ENCODE results near the gene EVI2A.
"Not testable (repeated sequence)": the region's sequence is repeated elsewhere in the genome, so short reads cannot be mapped to it uniquely, and the experiment has no call there.

The EVI2A gene

GRCh38 chr17:31312223-31312622 is 9.2 kb downstream of the EVI2A start:
- ATAC-seq = not testable (repeated sequence)

- no peak for ATAC-seq
These were observed 9.9 kb downstream of the EVI2A start for GRCh38 chr17:31311526-31311925.

GRCh38 chr17:31310886-31311285 is 10.5 kb downstream of the EVI2A start:
- ATAC-seq = no peak

- no peak for ATAC-seq
These were observed 11.2 kb downstream of the EVI2A start for GRCh38 chr17:31310260-31310659.

- ATAC-seq = no peak
These were observed 11.9 kb downstream of the EVI2A start for GRCh38 chr17:31309556-31309955.

GRCh38 chr17:31308372-31309334 is 12.8 kb downstream of the EVI2A start:
- peak; percentile 64 to 67 for ATAC-seq

GRCh38 chr17:31307640-31308039 is 13.8 kb downstream of the EVI2A start:
- peak; percentile 65 to 67 for ATAC-seq

GRCh38 chr17:31299624-31300023 is 21.8 kb downstream of the EVI2A start:
- ATAC-seq = no peak

- ATAC-seq = no peak
These were observed 24.3 kb downstream of the EVI2A start, which contains the start of gene OMG for GRCh38 chr17:31297090-31297489. Gene OMG (minus strand): TSS chr17:31297239. CDS start chr17:31296331, 908 bp downstream.

- ATAC-seq = no peak
These were observed 25.3 kb downstream of the EVI2A start for GRCh38 chr17:31296142-31296541.

GRCh38 chr17:31295489-31295871 is 25.9 kb downstream of the EVI2A start:
- ATAC-seq = no peak

GRCh38 chr17:31294820-31295488 is 26.5 kb downstream of the EVI2A start:
- no peak for ATAC-seq

- no peak for ATAC-seq
These were observed 27.2 kb downstream of the EVI2A start for GRCh38 chr17:31294231-31294630.

- ATAC-seq = no peak
These were observed 27.8 kb downstream of the EVI2A start for GRCh38 chr17:31293581-31293980.

- ATAC-seq = no peak
These were observed 29.6 kb downstream of the EVI2A start for GRCh38 chr17:31291820-31292219.

- no peak for ATAC-seq
These were observed 31.6 kb downstream of the EVI2A start for GRCh38 chr17:31289790-31290189.

- ATAC-seq = not testable (repeated sequence)
These were observed 33.5 kb downstream of the EVI2A start for GRCh38 chr17:31287932-31288331.

- ATAC-seq = no peak
These were observed 34.8 kb downstream of the EVI2A start for GRCh38 chr17:31286587-31286986.

GRCh38 chr17:31283841-31284240 is 37.6 kb downstream of the EVI2A start:
- no peak for ATAC-seq

GRCh38 chr17:31281061-31281460 is 40.4 kb downstream of the EVI2A start:
- ATAC-seq = no peak

GRCh38 chr17:31279401-31279800 is 42.0 kb downstream of the EVI2A start:
- no peak for ATAC-seq

- no peak for ATAC-seq
These were observed 46.3 kb downstream of the EVI2A start for GRCh38 chr17:31275116-31275515.

GRCh38 chr17:31274252-31274651 is 47.2 kb downstream of the EVI2A start:
- no peak for ATAC-seq

GRCh38 chr17:31273516-31273915 is 47.9 kb downstream of the EVI2A start:
- no peak for ATAC-seq
